Rectal smooth muscle tissue (tissue), 1 donor: ENCODE results near the gene MMP27.
"Not testable (repeated sequence)": the region's sequence is repeated elsewhere in the genome, so short reads cannot be mapped to it uniquely, and the experiment has no call there.

ENCODE experiments used
- H3K27ac ChIP-seq: one replicate; pipeline ENCODE4 v1.7.0; 2013; ENCODE audit warnings: low read depth, low read length, inconsistent platforms
- H3K27me3 ChIP-seq: one replicate; pipeline ENCODE4 v1.7.0; 2013; ENCODE audit warnings: low read length; ENCODE audit not compliant: control insufficient read depth, insufficient read depth
- H3K36me3 ChIP-seq: one replicate; pipeline ENCODE4 v1.7.0; 2013; ENCODE audit warnings: low read length; ENCODE audit not compliant: control insufficient read depth, insufficient read depth
- H3K4me1 ChIP-seq: one replicate; pipeline ENCODE4 v1.7.0; 2013; ENCODE audit warnings: low read length; ENCODE audit not compliant: control insufficient read depth, insufficient read depth
- H3K4me3 ChIP-seq: one replicate; pipeline ENCODE4 v1.7.0; 2013; ENCODE audit warnings: low read length
- H3K9ac ChIP-seq: one replicate; pipeline ENCODE4 v1.7.0; 2013; ENCODE audit warnings: low read length

Gene MMP27

GRCh38 chr11:102705626-102706025, at the start of gene MMP27:
Gene MMP27, minus strand, starts transcription at chr11:102705769. Its CDS starts 55 bp downstream, at chr11:102705714.
- Histone ChIP-seq H3K36me3 (no peaks in the 10 kb centered on the region), H3K27me3 (no peaks in the 10 kb centered on the region), H3K4me1 (no peaks in the 10 kb centered on the region), H3K9ac (no peak within 1 kb of the TSS), H3K4me3 (no peak within 1 kb of the TSS), H3K27ac (no peak within 1 kb of the TSS)

GRCh38 chr11:102753267-102753666, 47.7 kb upstream of the MMP27 start:
- Histone ChIP-seq H3K4me3 (no peak overlapping the region), H3K36me3 (no peaks in the 10 kb centered on the region), H3K4me1 (no peaks in the 10 kb centered on the region), H3K27ac (no peak overlapping the region), H3K9ac (no peak overlapping the region), H3K27me3 (no peaks in the 10 kb centered on the region)

- H3K27me3 ChIP-seq, result no peaks in the 10 kb centered on the region
- H3K36me3 ChIP-seq, result no peaks in the 10 kb centered on the region
- H3K9ac ChIP-seq, result no peak overlapping the region
- H3K27ac ChIP-seq, result no peak overlapping the region
- no peak overlapping the region for H3K4me3 ChIP-seq
- H3K4me1 ChIP-seq, result no peaks in the 10 kb centered on the region
These were observed 46.1 kb upstream of the MMP27 start for GRCh38 chr11:102751673-102752072.

- Histone ChIP-seq H3K9ac (no peak overlapping the region), H3K27ac (no peak overlapping the region), H3K36me3 (no peaks in the 10 kb centered on the region), H3K27me3 (no peaks in the 10 kb centered on the region), H3K4me1 (no peaks in the 10 kb centered on the region), H3K4me3 (no peak overlapping the region)
These were observed 43.6 kb upstream of the MMP27 start for GRCh38 chr11:102749101-102749722.

- H3K27ac ChIP-seq, H3K27me3 ChIP-seq, H3K4me1 ChIP-seq, H3K36me3 ChIP-seq, H3K4me3 ChIP-seq, H3K9ac ChIP-seq: not testable (repeated sequence)
These were observed 41.4 kb upstream of the MMP27 start for GRCh38 chr11:102746746-102747578.

- H3K27ac ChIP-seq, result no peak overlapping the region
- H3K36me3 ChIP-seq, result no peaks in the 10 kb centered on the region
- no peak overlapping the region for H3K9ac ChIP-seq
- no peaks in the 10 kb centered on the region for H3K4me1 ChIP-seq
- peaks cover 2% of the 10 kb centered on the region for H3K27me3 ChIP-seq
- no peak overlapping the region for H3K4me3 ChIP-seq
These were observed 29.1 kb upstream of the MMP27 start for GRCh38 chr11:102734650-102735049.

GRCh38 chr11:102733232-102733875, 27.8 kb upstream of the MMP27 start:
- Histone ChIP-seq H3K4me1 (no peaks in the 10 kb centered on the region), H3K27me3 (peaks cover 2% of the 10 kb centered on the region), H3K9ac (no peak overlapping the region), H3K36me3 (no peaks in the 10 kb centered on the region), H3K4me3 (no peak overlapping the region), H3K27ac (no peak overlapping the region)

- H3K27ac ChIP-seq, H3K4me3 ChIP-seq, H3K9ac ChIP-seq, H3K36me3 ChIP-seq, H3K4me1 ChIP-seq, H3K27me3 ChIP-seq: not testable (repeated sequence)
These were observed 25.4 kb upstream of the MMP27 start for GRCh38 chr11:102730944-102731343.

GRCh38 chr11:102729849-102730815, 24.6 kb upstream of the MMP27 start:
- no peak overlapping the region for H3K4me3 ChIP-seq
- no peak overlapping the region for H3K27ac ChIP-seq
- H3K4me1 ChIP-seq, result no peaks in the 10 kb centered on the region
- H3K36me3 ChIP-seq, result no peaks in the 10 kb centered on the region
- no peak overlapping the region for H3K9ac ChIP-seq
- H3K27me3 ChIP-seq, result peaks cover 2% of the 10 kb centered on the region

GRCh38 chr11:102727890-102728289, 22.3 kb upstream of the MMP27 start:
- H3K36me3 ChIP-seq, result no peaks in the 10 kb centered on the region
- no peak overlapping the region for H3K9ac ChIP-seq
- no peaks in the 10 kb centered on the region for H3K4me1 ChIP-seq
- H3K27me3 ChIP-seq, result peaks cover 2% of the 10 kb centered on the region
- H3K27ac ChIP-seq, result no peak overlapping the region
- H3K4me3 ChIP-seq, result no peak overlapping the region

GRCh38 chr11:102724904-102725500, 19.4 kb upstream of the MMP27 start, which contains the start of gene MMP8:
Gene MMP8, minus strand, starts transcription at chr11:102724954. Its CDS starts 99 bp downstream, at chr11:102724855.
- H3K4me1 ChIP-seq, result no peaks in the 10 kb centered on the region
- no peak within 1 kb of the TSS for H3K4me3 ChIP-seq
- no peak within 1 kb of the TSS for H3K9ac ChIP-seq
- H3K36me3 ChIP-seq, result no peaks in the 10 kb centered on the region
- no peak within 1 kb of the TSS for H3K27ac ChIP-seq
- H3K27me3 ChIP-seq, result no peaks in the 10 kb centered on the region
